A549 (cell line): Measurements from ENCODE around the gene GALNT7. TPM values are rescaled to one million over a fixed set of nuclear protein-coding genes. Genes with fewer than 3 reads are reported as not detected.

Source experiments
- ATAC-seq, 2 experiments: fragments of 200-7000 bp in 1 of 2; fragments of >200 bp in 1 of 2; cut with Nextera tagmentation in 1 of 2; cut with Tn5 transposase in 1 of 2; 3 replicates each; pipeline versions ENCODE4 v1.8.0 to v1.9.1; 2018 to 2020; ENCODE audit warnings: mild to moderate bottlenecking in 1 of 2, moderate library complexity in 1 of 2
- CTCF ChIA-PET: fragments of 300-600 bp; sonication (Branson Sonifier 250); formaldehyde crosslinking; extraction: SDS; loops from one replicate; lab custom pipeline; 2021; ENCODE audit warnings: antibody characterized with exemption, inconsistent platforms; lab: Yijun Ruan, JAX
- POLR2A ChIA-PET: fragments of 350-600 bp; formaldehyde crosslinking; extraction: SDS; loops from one replicate; lab custom pipeline; 2021; ENCODE audit warnings: antibody characterized with exemption, inconsistent platforms; lab: Yijun Ruan, JAX
- DNase-seq, 2 experiments: peaks; one replicate each; pipeline versions ENCODE4 v3.0.0 to v3.0.0-alpha.2; 2011 to 2016; ENCODE audit warnings: low read depth in 1 of 2, low spot score in 1 of 2
- FAIRE-seq: peaks from 2 replicates; lab custom pipeline; 2011; peaks lifted over from hg19 to GRCh38; lab: Jason Lieb, UNC
- H3K27ac ChIP-seq, 2 experiments: fragments of >200 bp; sonication (Bioruptor Twin); formaldehyde crosslinking; 3 replicates each; pipeline ENCODE4 v1.5.1; 2016 to 2017
- H3K4me1 ChIP-seq: fragments of >200 bp; sonication (Bioruptor Twin); formaldehyde crosslinking; 3 replicates; pipeline ENCODE4 v1.6.1; 2016
- H3K4me2 ChIP-seq: fragments of >200 bp; sonication (Bioruptor Twin); formaldehyde crosslinking; 3 replicates; pipeline ENCODE4 v1.6.1; 2016
- H3K4me3 ChIP-seq: fragments of >200 bp; sonication (Bioruptor Twin); formaldehyde crosslinking; 3 replicates; pipeline ENCODE4 v1.5.1; 2016
- H3K9me3 ChIP-seq: fragments of >200 bp; sonication (Bioruptor Twin); formaldehyde crosslinking; 3 replicates; pipeline ENCODE4 v1.6.1; 2016
- CEBPB ChIP-seq, 2 experiments: fragments of >200 bp in 1 of 2; sonication (Bioruptor Twin) in 1 of 2; formaldehyde crosslinking in 1 of 2; IDR thresholded peaks; 2 replicates each; pipeline ENCODE4 v1.6.1; 2012 to 2016
- CHD2 ChIP-seq: fragments of 150-350 bp; IDR thresholded peaks from 2 replicates; pipeline ENCODE4 v1.6.1; 2014; ENCODE audit warnings: low read length; ENCODE audit not compliant: partially characterized antibody
- CHD4 ChIP-seq: fragments of 200-600 bp; sonication (generic); IDR thresholded peaks from 2 replicates; pipeline ENCODE4 v1.6.1; 2016; ENCODE audit warnings: antibody characterized with exemption, mild to moderate bottlenecking, borderline replicate concordance
- CTCF ChIP-seq: fragments of >200 bp; sonication (Bioruptor Twin); formaldehyde crosslinking; IDR thresholded peaks from 3 replicates; pipeline ENCODE4 v1.5.1; 2016
- EHF ChIP-seq: fragments of 250-450 bp; sonication (Bioruptor Pico); IDR thresholded peaks from 2 replicates; pipeline ENCODE4 v1.5.0; 2020; ENCODE audit warnings: mild to moderate bottlenecking
- EP300 ChIP-seq, 2 experiments: fragments of >200 bp; sonication (Bioruptor Twin); formaldehyde crosslinking; IDR thresholded peaks; 2 replicates in 1 of 2; 3 replicates in 1 of 2; pipeline ENCODE4 v1.6.1; 2016 to 2017
- HES2 ChIP-seq: fragments of >200 bp; sonication (Bioruptor Twin); formaldehyde crosslinking; IDR thresholded peaks from 2 replicates; pipeline ENCODE4 v1.6.1; 2016
- HEYL ChIP-seq: fragments of 250-450 bp; sonication (Bioruptor Pico); IDR thresholded peaks from 2 replicates; pipeline ENCODE4 v1.8.0; 2021; ENCODE audit warnings: mild to moderate bottlenecking, moderate library complexity
- HOXA7 ChIP-seq: fragments of 250-450 bp; sonication (Bioruptor Pico); IDR thresholded peaks from 2 replicates; pipeline ENCODE4 v1.5.0; 2020; ENCODE audit warnings: mild to moderate bottlenecking, moderate library complexity
- HOXB13 ChIP-seq: fragments of 250-450 bp; sonication (Bioruptor Pico); IDR thresholded peaks from 2 replicates; pipeline ENCODE4 v1.5.0; 2020; ENCODE audit warnings: low read depth, mild to moderate bottlenecking, moderate library complexity
- JUN ChIP-seq, 2 experiments: fragments of >200 bp; sonication (Bioruptor Twin); formaldehyde crosslinking; IDR thresholded peaks; 2 replicates in 1 of 2; 3 replicates in 1 of 2; pipeline ENCODE4 v1.6.1; 2016 to 2017
- MAFK ChIP-seq: fragments of 450-650 bp; IDR thresholded peaks from 2 replicates; pipeline ENCODE4 v1.6.1; 2014; ENCODE audit not compliant: partially characterized antibody
- MAZ ChIP-seq: fragments of 150-350 bp; IDR thresholded peaks from 2 replicates; pipeline ENCODE4 v1.6.1; 2014; ENCODE audit warnings: antibody characterized with exemption, low read depth, low read length, borderline replicate concordance
- PBX3 ChIP-seq: IDR thresholded peaks from 2 replicates; pipeline ENCODE4 v1.6.1; 2012
- PHF8 ChIP-seq: fragments of 200-600 bp; sonication (generic); IDR thresholded peaks from 2 replicates; pipeline ENCODE4 v1.6.1; 2016; ENCODE audit warnings: low read depth, mild to moderate bottlenecking, antibody characterized with exemption, moderate library complexity, borderline replicate concordance
- RAD21 ChIP-seq, 2 experiments: fragments of >200 bp in 1 of 2; sonication (Bioruptor Twin) in 1 of 2; formaldehyde crosslinking in 1 of 2; IDR thresholded peaks in 1 of 2; conservative IDR thresholded peaks in 1 of 2; 2 replicates in 1 of 2; 3 replicates in 1 of 2; pipeline ENCODE4 v1.6.1; 2012 to 2018; ENCODE audit warnings: inconsistent platforms in 1 of 2
- RARB ChIP-seq: fragments of 250-450 bp; sonication (Bioruptor Pico); IDR thresholded peaks from 2 replicates; pipeline ENCODE4 v1.8.0; 2021; ENCODE audit warnings: mild to moderate bottlenecking, moderate library complexity
- RCOR1 ChIP-seq: fragments of 150-350 bp; IDR thresholded peaks from 2 replicates; pipeline ENCODE4 v1.6.1; 2014; ENCODE audit warnings: antibody characterized with exemption, low read length, low read depth
- RFX5 ChIP-seq: fragments of 450-650 bp; IDR thresholded peaks from 2 replicates; pipeline ENCODE4 v1.7.1; 2014; ENCODE audit warnings: antibody characterized with exemption, mild to moderate bottlenecking, moderate library complexity
- ZNF302 ChIP-seq: fragments of 250-450 bp; sonication (Bioruptor Pico); IDR thresholded peaks from 2 replicates; pipeline ENCODE4 v1.9.0; 2021; ENCODE audit warnings: inconsistent platforms, mild to moderate bottlenecking, moderate library complexity
- ZSCAN20 ChIP-seq: fragments of 250-450 bp; sonication (Bioruptor Pico); IDR thresholded peaks from 2 replicates; pipeline ENCODE4 v1.8.0; 2022; ENCODE audit warnings: mild to moderate bottlenecking, moderate library complexity
- WGBS: methylation state at CpG from one replicate; pipeline ENCODE4 v1.1.6; 2017; ENCODE audit errors: missing lambda C conversion rate; 5-methylcytosine and 5-hydroxymethylcytosine counted together
- polyA plus RNA-seq, 4 experiments: library from polyadenylated mRNA; depleted of rRNA in 3 of 4; stranded (reverse); fragments of >200 nt; fragmentation: RNase III in 1 of 4; extraction: RNeasy Plus Mini Kit Qiagen cat#74134 plus additional on column Dnase treatment in 1 of 4; gene quantifications; 2 replicates in 3 of 4; 3 replicates in 1 of 4; pipeline ENCODE4 v1.2.3, GENCODE V29; 2011 to 2017
- TF ChIP-seq, protein P1 (sequence below): IDR thresholded peaks from 2 replicates; pipeline ENCODE4 v1.6.1; 2012
- TF ChIP-seq, protein P2 (sequence below): fragments of 450-650 bp; IDR thresholded peaks from 2 replicates; pipeline ENCODE4 v1.6.1; 2014; ENCODE audit warnings: antibody characterized with exemption
- TF ChIP-seq, protein P3 (sequence below): fragments of 200-600 bp; sonication (generic); IDR thresholded peaks from 2 replicates; pipeline ENCODE4 v1.6.1; 2016; ENCODE audit warnings: antibody characterized with exemption, mild to moderate bottlenecking, moderate library complexity
- TF ChIP-seq, protein P4 (sequence below): fragments of 150-350 bp; IDR thresholded peaks from 2 replicates; pipeline ENCODE4 v1.6.1; 2014; ENCODE audit warnings: low read depth, mild to moderate bottlenecking, low read length

Gene GALNT7
- polyA plus RNA-seq, 2 of the 4 experiments (the other 2 are of a cell fraction): 28.8 to 63.6 TPM

DNA sequence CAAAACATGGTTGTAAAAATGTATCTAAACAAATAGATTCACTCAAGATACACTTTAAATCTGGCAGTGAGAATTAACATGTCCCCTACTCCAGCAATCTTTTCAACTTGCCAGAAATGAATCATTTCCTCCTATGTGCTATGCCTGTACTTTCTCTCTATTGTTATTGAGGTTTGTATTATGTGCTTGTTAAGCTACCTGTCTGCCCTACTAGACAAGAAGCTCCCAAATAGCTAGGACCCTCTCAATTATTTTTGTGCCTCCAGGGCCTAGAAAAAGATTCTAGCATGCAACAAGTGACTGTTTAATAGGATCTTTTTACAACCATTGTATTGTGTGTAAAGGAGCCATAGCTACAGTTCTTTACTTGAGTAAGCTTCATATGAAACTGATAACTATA is 198.7 kb downstream of the GALNT7 start:
- TF ChIP-seq RAD21 (conservative IDR thresholded peaks at IDR 0.05 in 1 of 2, IDR thresholded peaks at IDR 0.05 in 1 of 2) (no peak), HEYL (CRISPR knock-in tag) (no peak), RFX5 (no peak), EHF (no peak), CTCF (no peak), HES2 (no peak), MAFK (no peak), CHD4 (no peak), CEBPB (IDR thresholded peaks at IDR 0.05) (no peak), PHF8 (no peak), MAZ (no peak)
- TF ChIP-seq, protein P1, sequence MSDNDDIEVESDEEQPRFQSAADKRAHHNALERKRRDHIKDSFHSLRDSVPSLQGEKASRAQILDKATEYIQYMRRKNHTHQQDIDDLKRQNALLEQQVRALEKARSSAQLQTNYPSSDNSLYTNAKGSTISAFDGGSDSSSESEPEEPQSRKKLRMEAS: no peak
- ChIA-PET CTCF (interaction anchor here (1.4 kb wide), 1 partner anchor 354 kb away, joined by 3 read pairs; no protein-coding TSS in a partner anchor), POLR2A (interaction anchor here (5.8 kb wide), 1 partner anchor 33 kb away, joined by 116 read pairs; the partner anchor contains the start of gene HMGB2)
- Histone ChIP-seq H3K9me3 (no peaks in the 10 kb centered on the region), H3K4me1 (no peaks in the 10 kb centered on the region), H3K4me3 (no peak overlapping the region), H3K27ac (no peak overlapping the region), H3K4me2 (no peak overlapping the region)
- ATAC-seq (no peak), FAIRE-seq (no peak), DNase-seq (no peak)

- no peak overlapping the region for H3K4me2 ChIP-seq
- H3K4me3 ChIP-seq: no peak overlapping the region
- no peak for FAIRE-seq
- WGBS: 64% methylated on average over 4 of the region's 4 CpGs
- ATAC-seq: no peak
- no peak for DNase-seq
- TF ChIP-seq CHD2 (no peak), CEBPB (IDR thresholded peaks at IDR 0.05) (no peak), CHD4 (no peak), JUN (IDR thresholded peaks at IDR 0.05) (no peak), HOXA7 (CRISPR knock-in tag) (no peak), RARB (CRISPR knock-in tag) (no peak), EP300 (IDR thresholded peaks at IDR 0.05) (no peak), ZSCAN20 (CRISPR knock-in tag) (no peak), ZNF302 (CRISPR knock-in tag) (no peak), PBX3 (no peak), HOXB13 (CRISPR knock-in tag) (no peak), RCOR1 (no peak)
- TF ChIP-seq, protein P2, sequence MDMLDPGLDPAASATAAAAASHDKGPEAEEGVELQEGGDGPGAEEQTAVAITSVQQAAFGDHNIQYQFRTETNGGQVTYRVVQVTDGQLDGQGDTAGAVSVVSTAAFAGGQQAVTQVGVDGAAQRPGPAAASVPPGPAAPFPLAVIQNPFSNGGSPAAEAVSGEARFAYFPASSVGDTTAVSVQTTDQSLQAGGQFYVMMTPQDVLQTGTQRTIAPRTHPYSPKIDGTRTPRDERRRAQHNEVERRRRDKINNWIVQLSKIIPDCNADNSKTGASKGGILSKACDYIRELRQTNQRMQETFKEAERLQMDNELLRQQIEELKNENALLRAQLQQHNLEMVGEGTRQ: no peak
- TF ChIP-seq, protein P3, sequence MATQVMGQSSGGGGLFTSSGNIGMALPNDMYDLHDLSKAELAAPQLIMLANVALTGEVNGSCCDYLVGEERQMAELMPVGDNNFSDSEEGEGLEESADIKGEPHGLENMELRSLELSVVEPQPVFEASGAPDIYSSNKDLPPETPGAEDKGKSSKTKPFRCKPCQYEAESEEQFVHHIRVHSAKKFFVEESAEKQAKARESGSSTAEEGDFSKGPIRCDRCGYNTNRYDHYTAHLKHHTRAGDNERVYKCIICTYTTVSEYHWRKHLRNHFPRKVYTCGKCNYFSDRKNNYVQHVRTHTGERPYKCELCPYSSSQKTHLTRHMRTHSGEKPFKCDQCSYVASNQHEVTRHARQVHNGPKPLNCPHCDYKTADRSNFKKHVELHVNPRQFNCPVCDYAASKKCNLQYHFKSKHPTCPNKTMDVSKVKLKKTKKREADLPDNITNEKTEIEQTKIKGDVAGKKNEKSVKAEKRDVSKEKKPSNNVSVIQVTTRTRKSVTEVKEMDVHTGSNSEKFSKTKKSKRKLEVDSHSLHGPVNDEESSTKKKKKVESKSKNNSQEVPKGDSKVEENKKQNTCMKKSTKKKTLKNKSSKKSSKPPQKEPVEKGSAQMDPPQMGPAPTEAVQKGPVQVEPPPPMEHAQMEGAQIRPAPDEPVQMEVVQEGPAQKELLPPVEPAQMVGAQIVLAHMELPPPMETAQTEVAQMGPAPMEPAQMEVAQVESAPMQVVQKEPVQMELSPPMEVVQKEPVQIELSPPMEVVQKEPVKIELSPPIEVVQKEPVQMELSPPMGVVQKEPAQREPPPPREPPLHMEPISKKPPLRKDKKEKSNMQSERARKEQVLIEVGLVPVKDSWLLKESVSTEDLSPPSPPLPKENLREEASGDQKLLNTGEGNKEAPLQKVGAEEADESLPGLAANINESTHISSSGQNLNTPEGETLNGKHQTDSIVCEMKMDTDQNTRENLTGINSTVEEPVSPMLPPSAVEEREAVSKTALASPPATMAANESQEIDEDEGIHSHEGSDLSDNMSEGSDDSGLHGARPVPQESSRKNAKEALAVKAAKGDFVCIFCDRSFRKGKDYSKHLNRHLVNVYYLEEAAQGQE: no peak
- TF ChIP-seq, protein P4, sequence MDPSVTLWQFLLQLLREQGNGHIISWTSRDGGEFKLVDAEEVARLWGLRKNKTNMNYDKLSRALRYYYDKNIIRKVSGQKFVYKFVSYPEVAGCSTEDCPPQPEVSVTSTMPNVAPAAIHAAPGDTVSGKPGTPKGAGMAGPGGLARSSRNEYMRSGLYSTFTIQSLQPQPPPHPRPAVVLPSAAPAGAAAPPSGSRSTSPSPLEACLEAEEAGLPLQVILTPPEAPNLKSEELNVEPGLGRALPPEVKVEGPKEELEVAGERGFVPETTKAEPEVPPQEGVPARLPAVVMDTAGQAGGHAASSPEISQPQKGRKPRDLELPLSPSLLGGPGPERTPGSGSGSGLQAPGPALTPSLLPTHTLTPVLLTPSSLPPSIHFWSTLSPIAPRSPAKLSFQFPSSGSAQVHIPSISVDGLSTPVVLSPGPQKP: no peak
- ChIA-PET CTCF (interaction anchor here (1.4 kb wide), 1 partner anchor 354 kb away, joined by 3 read pairs; no protein-coding TSS in a partner anchor), POLR2A (interaction anchor here (5.8 kb wide), 1 partner anchor 33 kb away, joined by 116 read pairs; the partner anchor contains the start of gene HMGB2)
- H3K4me1 ChIP-seq: peaks cover 3% of the 10 kb centered on the region; the same call in 2 of the 3 replicates
- H3K9me3 ChIP-seq: no peaks in the 10 kb centered on the region
- H3K27ac ChIP-seq: no peak overlapping the region
Measured at GRCh38 chr4:173367946-173368345, 199.3 kb downstream of the GALNT7 start.
